C4-2B (cell line): ENCODE data around the gene VDAC1.

Source experiments
- H3K27ac ChIP-seq: fragments of 450-650 bp; 2 replicates; pipeline ENCODE4 v1.5.1; 2017
- CTCF ChIP-seq: fragments of 450-650 bp; conservative IDR thresholded peaks from 2 replicates; pipeline ENCODE4 v1.5.1; 2017; ENCODE audit warnings: mild to moderate bottlenecking
- ZFX ChIP-seq: fragments of 450-650 bp; IDR thresholded peaks from 2 replicates; pipeline ENCODE4 v1.6.1; 2017

The VDAC1 gene

GRCh38 chr5:133932441-133933168 lies 72.2 kb downstream of the VDAC1 start:
- TF ChIP-seq CTCF (no peak), ZFX (no peak)
- no peak overlapping the region for H3K27ac ChIP-seq

- TF ChIP-seq ZFX (no peak), CTCF (no peak)
- H3K27ac ChIP-seq: no peak overlapping the region
These were observed 73.2 kb downstream of the VDAC1 start for GRCh38 chr5:133931546-133931945.

GRCh38 chr5:133930813-133931090 lies 74.0 kb downstream of the VDAC1 start:
- TF ChIP-seq ZFX (no peak), CTCF (no peak)
- H3K27ac ChIP-seq: no peak overlapping the region

GRCh38 chr5:133930061-133930812 lies 74.5 kb downstream of the VDAC1 start:
- H3K27ac ChIP-seq: no peak overlapping the region
- TF ChIP-seq CTCF (no peak), ZFX (no peak)

DNA sequence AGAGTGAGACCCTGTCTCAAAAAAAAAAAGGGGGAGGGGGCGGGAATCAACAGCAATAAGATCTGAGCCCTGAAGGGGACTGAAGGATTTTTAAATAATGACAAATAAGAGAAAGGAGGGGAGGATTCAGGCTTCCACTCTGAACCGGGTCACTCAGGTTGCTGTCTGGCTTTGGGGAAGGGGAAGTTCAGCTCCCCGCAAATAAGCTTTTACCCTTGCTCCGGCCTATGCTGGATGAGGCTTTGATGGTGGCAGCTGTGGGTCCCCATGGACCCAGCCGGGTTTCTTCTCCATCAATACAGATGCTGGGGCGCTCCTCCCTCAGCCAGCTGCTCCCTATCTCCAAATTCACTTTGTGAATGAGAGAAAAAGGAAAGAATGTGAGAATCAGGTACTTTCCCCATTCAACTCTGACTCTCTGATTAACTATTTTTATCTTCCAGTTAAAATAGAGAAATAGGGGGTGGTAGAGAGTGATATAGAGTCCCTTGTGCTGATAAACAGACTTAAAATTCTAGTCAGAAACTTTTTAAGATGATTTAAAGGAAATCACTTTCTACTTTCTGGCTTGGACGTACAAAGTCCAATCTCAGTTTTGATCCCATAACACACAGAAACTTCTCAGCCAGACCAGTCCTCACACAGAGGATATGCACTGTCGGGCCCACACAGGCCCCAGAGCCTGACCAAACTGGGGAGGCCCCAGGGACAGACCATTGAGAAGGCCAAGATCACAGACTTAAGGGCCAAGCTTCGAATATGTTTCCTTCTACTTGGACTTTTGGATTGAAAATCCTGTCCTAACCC lies 76.0 kb downstream of the VDAC1 start:
- TF ChIP-seq CTCF (no peak), ZFX (no peak)
- H3K27ac ChIP-seq: no peak overlapping the region

DNA sequence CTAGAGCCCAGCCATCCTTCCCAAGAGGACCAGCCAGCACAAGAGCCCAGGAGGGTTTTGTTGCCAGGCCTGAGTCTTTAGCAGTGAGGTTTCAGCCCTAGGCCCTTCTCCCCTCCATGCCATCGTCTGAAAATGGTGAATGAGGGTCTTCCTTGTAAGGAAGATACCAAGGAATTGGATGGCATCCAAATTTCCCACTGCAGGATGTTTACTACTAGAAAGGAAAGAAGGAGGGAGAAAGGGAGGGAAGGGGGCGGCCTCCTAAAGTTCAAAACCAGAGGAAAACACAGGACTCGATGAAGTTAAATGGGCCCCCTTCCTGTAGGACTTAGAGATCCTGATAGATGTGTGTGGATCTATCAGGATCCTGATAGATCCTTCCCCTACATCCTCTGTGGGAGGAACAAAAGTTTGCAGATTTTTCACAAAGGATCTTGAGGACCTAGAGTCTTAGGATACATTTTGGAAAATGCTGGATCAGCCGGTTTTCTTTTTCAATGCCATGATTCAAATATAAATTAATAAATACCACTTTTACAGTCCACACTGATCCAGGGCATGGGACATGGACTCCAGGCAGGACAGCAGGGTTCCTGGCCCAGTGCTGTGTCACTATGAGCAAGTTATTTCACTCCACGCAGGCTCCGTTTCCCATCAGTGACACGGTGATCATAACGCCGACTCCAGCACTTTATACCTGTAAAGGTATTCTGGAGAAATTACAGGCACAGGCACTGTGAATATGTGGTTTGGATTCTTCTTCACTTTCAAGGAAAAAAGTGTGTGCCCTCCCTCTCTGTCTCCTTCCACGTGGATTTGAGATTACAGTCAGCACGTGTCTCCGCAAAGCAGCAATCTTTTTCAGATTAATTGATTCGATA lies 77.2 kb downstream of the VDAC1 start:
- H3K27ac ChIP-seq: no peak overlapping the region
- TF ChIP-seq CTCF: no peak
- TF ChIP-seq ZFX: no peak
